IMR-90 (cell line): ENCODE data around the gene PTN.

Source experiments
- BHLHE40 ChIP-seq: fragments of 150-350 bp; IDR thresholded peaks from 2 replicates; pipeline ENCODE4 v1.6.1; 2016; ENCODE audit warnings: mild to moderate bottlenecking, low read depth, low read length
- CEBPB ChIP-seq: IDR thresholded peaks from 2 replicates; pipeline ENCODE4 v1.6.1; 2012; ENCODE audit warnings: low read depth, low read length, improper control_type of control experiment
- CHD1 ChIP-seq: IDR thresholded peaks from 2 replicates; pipeline ENCODE4 v1.6.1; 2012; ENCODE audit warnings: low read depth, low read length, improper control_type of control experiment
- NFE2L2 ChIP-seq: fragments of 150-350 bp; IDR thresholded peaks from 2 replicates; pipeline ENCODE4 v1.6.1; 2016; ENCODE audit warnings: low read depth, mild to moderate bottlenecking, low read length
- POLR2A ChIP-seq: IDR thresholded peaks from 2 replicates; pipeline ENCODE4 v1.6.1; 2012; ENCODE audit warnings: mild to moderate bottlenecking, low read depth, low read length
- RAD21 ChIP-seq: IDR thresholded peaks from 2 replicates; pipeline ENCODE4 v1.6.1; 2012; ENCODE audit warnings: low read length, improper control_type of control experiment
- TF ChIP-seq, protein P1 (sequence below): conservative IDR thresholded peaks from 2 replicates; pipeline ENCODE4 v1.5.1; 2012; ENCODE audit warnings: mild to moderate bottlenecking, low read depth, low read length, improper control_type of control experiment

- TF ChIP-seq CHD1 (no peak), CEBPB (no peak), BHLHE40 (no peak), NFE2L2 (no peak), POLR2A (no peak), RAD21 (no peak)
- TF ChIP-seq, protein P1, sequence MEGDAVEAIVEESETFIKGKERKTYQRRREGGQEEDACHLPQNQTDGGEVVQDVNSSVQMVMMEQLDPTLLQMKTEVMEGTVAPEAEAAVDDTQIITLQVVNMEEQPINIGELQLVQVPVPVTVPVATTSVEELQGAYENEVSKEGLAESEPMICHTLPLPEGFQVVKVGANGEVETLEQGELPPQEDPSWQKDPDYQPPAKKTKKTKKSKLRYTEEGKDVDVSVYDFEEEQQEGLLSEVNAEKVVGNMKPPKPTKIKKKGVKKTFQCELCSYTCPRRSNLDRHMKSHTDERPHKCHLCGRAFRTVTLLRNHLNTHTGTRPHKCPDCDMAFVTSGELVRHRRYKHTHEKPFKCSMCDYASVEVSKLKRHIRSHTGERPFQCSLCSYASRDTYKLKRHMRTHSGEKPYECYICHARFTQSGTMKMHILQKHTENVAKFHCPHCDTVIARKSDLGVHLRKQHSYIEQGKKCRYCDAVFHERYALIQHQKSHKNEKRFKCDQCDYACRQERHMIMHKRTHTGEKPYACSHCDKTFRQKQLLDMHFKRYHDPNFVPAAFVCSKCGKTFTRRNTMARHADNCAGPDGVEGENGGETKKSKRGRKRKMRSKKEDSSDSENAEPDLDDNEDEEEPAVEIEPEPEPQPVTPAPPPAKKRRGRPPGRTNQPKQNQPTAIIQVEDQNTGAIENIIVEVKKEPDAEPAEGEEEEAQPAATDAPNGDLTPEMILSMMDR, result no peak
These were observed 10.9 kb upstream of the PTN start for GRCh38 chr7:137354396-137354795.
